H1 (cell line): ENCODE data around the gene RBMS1. TPM values are rescaled to one million over a fixed set of nuclear protein-coding genes. Genes with fewer than 3 reads are reported as not detected.

Experiments
- CTCF ChIA-PET: fragments of 300-600 bp; sonication (Branson Sonifier 250); formaldehyde crosslinking; loops from one replicate; lab custom pipeline; 2021; ENCODE audit not compliant: partially characterized antibody; lab: Charles Lee
- POLR2A ChIA-PET: fragments of 300-600 bp; sonication (Branson Sonifier 250); formaldehyde crosslinking; loops from one replicate; lab custom pipeline; 2021; ENCODE audit warnings: inconsistent platforms; ENCODE audit not compliant: partially characterized antibody; lab: Charles Lee
- DNase-seq, 2 experiments: peaks; one replicate each; pipeline versions ENCODE4 v3.0.0 to v3.0.0-alpha.2; 2010 to 2022; ENCODE audit warnings: low spot score in 2 of 2, low read depth in 1 of 2, mixed read lengths in 1 of 2
- FAIRE-seq: peaks from 2 replicates; lab custom pipeline; 2011; peaks lifted over from hg19 to GRCh38; lab: Jason Lieb, UNC
- H2AFZ ChIP-seq: 2 replicates; pipeline ENCODE4 v1.8.1; 2012; ENCODE audit warnings: low read length, inconsistent platforms
- H2AK5ac ChIP-seq: 2 replicates; pipeline ENCODE4 v1.6.1; 2013; ENCODE audit warnings: low read depth, low read length
- H2BK120ac ChIP-seq: replicated peaks from 2 replicates; pipeline ENCODE3; 2013; ENCODE audit warnings: low read depth, low read length, inconsistent platforms
- H2BK12ac ChIP-seq: 2 replicates; pipeline ENCODE4 v1.6.1; 2013; ENCODE audit warnings: low read depth, low read length
- H2BK15ac ChIP-seq: 2 replicates; pipeline ENCODE4 v1.6.1; 2013; ENCODE audit warnings: low read length
- H2BK20ac ChIP-seq: 2 replicates; pipeline ENCODE4 v1.6.1; 2013; ENCODE audit warnings: low read length
- H2BK5ac ChIP-seq: 2 replicates; pipeline ENCODE4 v1.6.1; 2013; ENCODE audit warnings: low read depth, low read length
- H3K14ac ChIP-seq: 2 replicates; pipeline ENCODE4 v1.6.1; 2013; ENCODE audit warnings: inconsistent platforms; ENCODE audit not compliant: insufficient read length
- H3K18ac ChIP-seq: 2 replicates; pipeline ENCODE4 v1.6.1; 2013; ENCODE audit warnings: low read length; ENCODE audit errors: extremely low read depth
- H3K23ac ChIP-seq: 2 replicates; pipeline ENCODE4 v1.6.1; 2013; ENCODE audit warnings: inconsistent platforms; ENCODE audit not compliant: insufficient read length
- H3K23me2 ChIP-seq: 2 replicates; pipeline ENCODE4 v1.6.1; 2013; ENCODE audit warnings: low read depth, low read length
- H3K27ac ChIP-seq: 2 replicates; pipeline ENCODE4 v1.6.1; 2011; ENCODE audit warnings: low read depth, low read length, inconsistent platforms
- H3K27me3 ChIP-seq, 4 experiments: replicated peaks in 1 of 4; 1 replicate in 1 of 4; 2 replicates in 3 of 4; pipeline versions ENCODE4 v1.6.1 to v1.8.1; 2011 to 2013; ENCODE audit warnings: low read length in 3 of 4, mild to moderate bottlenecking in 3 of 4, inconsistent platforms in 2 of 4, mixed read lengths in 2 of 4, moderate library complexity in 1 of 4; ENCODE audit not compliant: control insufficient read depth in 3 of 4, insufficient read depth in 3 of 4; ENCODE audit errors: extremely low read depth in 1 of 4
- H3K36me3 ChIP-seq, 4 experiments: 2 replicates each; pipeline versions ENCODE4 v1.6.1 to v1.8.1; 2011 to 2013; ENCODE audit warnings: mild to moderate bottlenecking in 4 of 4, low read length in 3 of 4, moderate library complexity in 2 of 4, control low read depth in 1 of 4, inconsistent platforms in 1 of 4; ENCODE audit not compliant: insufficient read depth in 4 of 4, control insufficient read depth in 2 of 4
- H3K4ac ChIP-seq: replicated peaks from 2 replicates; pipeline ENCODE3; 2013; ENCODE audit warnings: low read length, low read depth, mixed read lengths, inconsistent platforms; ENCODE audit not compliant: insufficient read length
- H3K4me1 ChIP-seq, 4 experiments: replicated peaks in 1 of 4; 1 replicate in 1 of 4; 2 replicates in 3 of 4; pipeline versions ENCODE4 v1.6.1 to v1.8.1; 2011 to 2013; ENCODE audit warnings: low read length in 3 of 4, inconsistent platforms in 2 of 4, mixed read lengths in 1 of 4; ENCODE audit not compliant: insufficient read depth in 4 of 4, control insufficient read depth in 3 of 4
- H3K4me2 ChIP-seq, 2 experiments: 2 replicates each; pipeline versions ENCODE4 v1.6.1 to v1.8.1; 2011 to 2013; ENCODE audit warnings: low read depth in 2 of 2, low read length in 2 of 2, control low read depth in 1 of 2, inconsistent platforms in 1 of 2, mild to moderate bottlenecking in 1 of 2; ENCODE audit not compliant: insufficient read depth in 1 of 2
- H3K4me3 ChIP-seq, 4 experiments: fragments of 200-600, 300-600 bp in 1 of 4; sonication (generic), shearing (Covaris generic), sonication (Bioruptor Twin) in 1 of 4; 2 replicates each; pipeline versions ENCODE4 v1.5.1 to v1.8.1; 2011 to 2016; ENCODE audit warnings: low read length in 4 of 4, low read depth in 3 of 4, control low read depth in 2 of 4, inconsistent platforms in 2 of 4, mild to moderate bottlenecking in 2 of 4, mixed read lengths in 1 of 4, moderate library complexity in 1 of 4; ENCODE audit not compliant: insufficient read depth in 2 of 4; ENCODE audit errors: extremely low read depth in 1 of 4
- H3K56ac ChIP-seq: replicated peaks from 2 replicates; pipeline ENCODE3; 2013; ENCODE audit warnings: low read depth, mild to moderate bottlenecking, mixed read lengths, low read length, inconsistent platforms; ENCODE audit not compliant: insufficient read length
- H3K79me1 ChIP-seq: 2 replicates; pipeline ENCODE4 v1.6.1; 2013; ENCODE audit warnings: low read depth, low read length, control low read depth
- H3K79me2 ChIP-seq, 2 experiments: 2 replicates each; pipeline versions ENCODE4 v1.6.1 to v1.8.1; 2012 to 2013; ENCODE audit warnings: low read length in 2 of 2, mild to moderate bottlenecking in 2 of 2, inconsistent platforms in 1 of 2; ENCODE audit not compliant: insufficient read depth in 2 of 2, control insufficient read depth in 1 of 2
- H3K9ac ChIP-seq, 4 experiments: replicated peaks in 1 of 4; 1 replicate in 1 of 4; 2 replicates in 3 of 4; pipeline versions ENCODE4 v1.6.1 to v1.8.1; 2011 to 2013; ENCODE audit warnings: low read depth in 3 of 4, low read length in 3 of 4, control low read depth in 2 of 4, mild to moderate bottlenecking in 2 of 4, moderate library complexity in 2 of 4, inconsistent platforms in 1 of 4; ENCODE audit errors: extremely low read depth in 1 of 4
- H3K9me3 ChIP-seq, 2 experiments: 2 replicates each; pipeline versions ENCODE4 v1.6.1 to v1.8.1; 2012 to 2013; ENCODE audit warnings: mild to moderate bottlenecking in 2 of 2, moderate library complexity in 2 of 2, control low read depth in 1 of 2, inconsistent platforms in 1 of 2, low read depth in 1 of 2, low read length in 1 of 2, mixed read lengths in 1 of 2; ENCODE audit not compliant: insufficient read depth in 2 of 2
- H4K20me1 ChIP-seq, 2 experiments: replicated peaks in 1 of 2; 2 replicates each; pipeline versions ENCODE3 to v1.8.1; 2011 to 2013; ENCODE audit warnings: inconsistent platforms in 2 of 2, low read length in 2 of 2, mild to moderate bottlenecking in 1 of 2; ENCODE audit not compliant: insufficient read depth in 2 of 2, control insufficient read depth in 1 of 2
- H4K5ac ChIP-seq: 2 replicates; pipeline ENCODE4 v1.6.1; 2013; ENCODE audit warnings: low read length, low read depth, mixed read lengths, inconsistent platforms; ENCODE audit not compliant: insufficient read length
- H4K8ac ChIP-seq: 2 replicates; pipeline ENCODE4 v1.8.0; 2013; ENCODE audit warnings: mild to moderate bottlenecking, moderate library complexity, low read length, inconsistent platforms; ENCODE audit not compliant: insufficient read depth; ENCODE audit errors: extremely low read depth
- H4K91ac ChIP-seq: replicated peaks from 2 replicates; pipeline ENCODE3; 2013; ENCODE audit warnings: low read length, mixed read lengths, inconsistent platforms; ENCODE audit not compliant: insufficient read length
- BRCA1 ChIP-seq: IDR thresholded peaks from 2 replicates; pipeline ENCODE4 v1.6.1; 2012; ENCODE audit warnings: low read depth, low read length, improper control_type of control experiment
- CTBP2 ChIP-seq: IDR thresholded peaks from 2 replicates; pipeline ENCODE4 v1.7.0; 2011; ENCODE audit warnings: borderline replicate concordance, mild to moderate bottlenecking, moderate library complexity, mixed read lengths, low read length; ENCODE audit not compliant: insufficient read depth, insufficient read length
- E2F6 ChIP-seq: IDR thresholded peaks from 2 replicates; pipeline ENCODE4 v1.6.1; 2012; ENCODE audit warnings: inconsistent platforms
- EZH2 ChIP-seq: fragments of 200-600 bp; sonication (generic); IDR thresholded peaks from 2 replicates; pipeline ENCODE4 v1.7.1; 2012; ENCODE audit warnings: low read depth, mild to moderate bottlenecking, moderate library complexity, low read length, inconsistent platforms; ENCODE audit not compliant: severe bottlenecking
- HDAC2 ChIP-seq, 2 experiments: fragments of 300-600 bp in 1 of 2; sonication (generic) in 1 of 2; IDR thresholded peaks; 2 replicates each; pipeline ENCODE4 v1.6.1; 2011 to 2012; ENCODE audit warnings: low read depth in 2 of 2, low read length in 2 of 2, mild to moderate bottlenecking in 2 of 2, moderate library complexity in 2 of 2, borderline replicate concordance in 1 of 2, inconsistent platforms in 1 of 2
- SIX5 ChIP-seq: IDR thresholded peaks from 2 replicates; pipeline ENCODE4 v1.6.1; 2011; ENCODE audit warnings: mild to moderate bottlenecking, low read depth, low read length
- TAF1 ChIP-seq: IDR thresholded peaks from 2 replicates; pipeline ENCODE4 v1.6.1; 2011; ENCODE audit warnings: mild to moderate bottlenecking, low read depth, low read length
- WGBS, 2 experiments: shearing (Covaris generic) in 1 of 2; methylation state at CpG; one replicate each; pipeline versions ENCODE4 v1.1.6 to v1.1.7; 2013 to 2015; ENCODE audit warnings: low lambda C conversion rate in 2 of 2, mixed read lengths in 2 of 2, inconsistent platforms in 1 of 2, low coverage in 1 of 2, missing lambda C conversion rate in 1 of 2; ENCODE audit not compliant: insufficient replicate concordance in 2 of 2, insufficient coverage in 1 of 2, insufficient read length in 1 of 2; ENCODE audit errors: extremely low coverage in 1 of 2, missing lambda C conversion rate in 1 of 2; 5-methylcytosine and 5-hydroxymethylcytosine counted together
- polyA plus RNA-seq, 7 experiments: library from polyadenylated mRNA; depleted of rRNA in 3 of 7; stranded (reverse) in 5 of 7; unstranded in 2 of 7; fragments of >200 nt in 5 of 7; fragments of 200-250 nt in 2 of 7; gene quantifications; 1 replicate in 5 of 7; 2 replicates in 1 of 7; 4 replicates in 1 of 7; pipeline versions ENCODE4 v1.2.1 to v1.2.3, GENCODE V29; 2011 to 2013; ENCODE audit warnings: missing spikeins in 2 of 7, mixed read lengths in 2 of 7
- total RNA-seq: library from RNA; stranded (reverse); fragmentation: NEBNext Ultra II Directional; extraction: Animal tissue kit (Norgen Biotek cat#: 25700); gene quantifications from 2 replicates; pipeline ENCODE4 v1.2.1, GENCODE V29; 2021
- TF ChIP-seq, protein P1 (sequence below): IDR thresholded peaks from 2 replicates; pipeline ENCODE4 v1.6.1; 2012; ENCODE audit warnings: inconsistent platforms

RBMS1 gene
- total and polyA plus RNA-seq, 2 of the 8 experiments (the other 6 are each of a cell fraction or from before 2014, with no cell fraction given) = 53.7 to 60.0 TPM

GRCh38 chr2:160224060-160224459, 269.5 kb downstream of the RBMS1 start:
- H4K20me1 ChIP-seq = no peaks in the 10 kb centered on the region
- H2BK12ac ChIP-seq = no peak overlapping the region
- H4K5ac ChIP-seq = no peak overlapping the region
- no peak overlapping the region for H4K91ac ChIP-seq
- no peak overlapping the region for H3K18ac ChIP-seq
- no peak overlapping the region for H3K14ac ChIP-seq
- H3K36me3 ChIP-seq = no peaks in the 10 kb centered on the region
- H2BK120ac ChIP-seq = no peak overlapping the region
- H3K27ac ChIP-seq = no peak overlapping the region
- H3K23me2 ChIP-seq = no peaks in the 10 kb centered on the region
- H2BK20ac ChIP-seq = no peak overlapping the region
- FAIRE-seq (no peak), DNase-seq (no peak)
- H4K8ac ChIP-seq = no peak overlapping the region
- H3K27me3 ChIP-seq = no peaks in the 10 kb centered on the region
- H3K79me2 ChIP-seq = no peaks in the 10 kb centered on the region
- WGBS, 2 experiments = 94% methylated on average over 3 of the region's 3 CpGs; no CpG with 5 or more reads in 1 of the 2 experiments
- TF ChIP-seq EZH2 (no peak), CTBP2 (no peak), E2F6 (no peak), SIX5 (no peak), BRCA1 (no peak), TAF1 (no peak), HDAC2 (IDR thresholded peaks at IDR 0.05; ENCODE audit: borderline replicate concordance in 1 of 2, low read depth in 2 of 2, low read length in 2 of 2) (no peak)
- TF ChIP-seq, protein P1, sequence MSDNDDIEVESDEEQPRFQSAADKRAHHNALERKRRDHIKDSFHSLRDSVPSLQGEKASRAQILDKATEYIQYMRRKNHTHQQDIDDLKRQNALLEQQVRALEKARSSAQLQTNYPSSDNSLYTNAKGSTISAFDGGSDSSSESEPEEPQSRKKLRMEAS = no peak
- H2AK5ac ChIP-seq = no peak overlapping the region
- POLR2A ChIA-PET = no interaction called here
- no peak overlapping the region for H3K9ac ChIP-seq
- no peak overlapping the region for H2BK15ac ChIP-seq
- no peak overlapping the region for H2AFZ ChIP-seq
- no peak overlapping the region for H2BK5ac ChIP-seq
- CTCF ChIA-PET = interaction anchor here (5.3 kb wide), 1 partner anchor 14 kb away, joined by 23 read pairs; no protein-coding TSS in a partner anchor
- no peak overlapping the region for H3K23ac ChIP-seq
- no peak overlapping the region for H3K4me2 ChIP-seq
- H3K4ac ChIP-seq = no peak overlapping the region
- no peaks in the 10 kb centered on the region for H3K9me3 ChIP-seq
- H3K79me1 ChIP-seq = no peaks in the 10 kb centered on the region
- H3K56ac ChIP-seq = no peak overlapping the region
- H3K4me3 ChIP-seq = no peak overlapping the region
- H3K4me1 ChIP-seq = peaks cover 0 to 5% (median 5%) of the 10 kb centered on the region in 4 experiments; a peak in 3 of 7 replicates
